ENCODE data around the gene SOAT2.

GRCh38 chr12:53145383-53146260 is 42.3 kb downstream of the SOAT2 start:
- TF ChIP-seq EZH2 (IDR thresholded peaks at IDR 0.05), result no peak
- TF ChIP-seq POLR2AphosphoS5 (IDR thresholded peaks at IDR 0.05; ENCODE audit: borderline replicate concordance, low read depth, low read length), result no peak

All from SK-N-MC (cell line).